Measurements from ENCODE around the gene CFHR5.

Gene CFHR5

DNA sequence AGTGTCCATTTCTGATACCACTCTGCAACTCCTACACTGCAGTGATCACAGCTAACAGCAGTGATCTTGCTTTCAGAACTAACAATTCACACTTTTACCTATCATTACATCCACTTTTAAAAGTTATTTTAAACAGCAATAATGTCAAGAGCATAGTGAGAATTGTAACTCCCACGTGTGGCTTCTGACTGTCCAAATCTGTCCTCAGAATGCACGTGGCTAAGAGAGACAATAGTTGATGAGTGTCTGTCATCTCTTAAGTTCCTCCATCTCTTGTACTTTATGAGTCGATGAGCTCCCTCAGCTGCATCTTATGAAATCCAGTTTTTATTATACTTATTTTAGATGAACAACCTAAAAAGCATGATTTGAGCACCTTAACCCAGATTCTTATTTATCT is 16.5 kb upstream of the CFHR5 start:
- H3F3A ChIP-seq (ENCODE audit: insufficient read depth, low read length): no peaks in the 10 kb centered on the region
- no peak overlapping the region for H3K27ac ChIP-seq (ENCODE audit: low read depth, low read length, poor library complexity, severe bottlenecking)
- H3K4me3 ChIP-seq (ENCODE audit: low read depth, low read length, poor library complexity, severe bottlenecking): no peak overlapping the region
- no peaks in the 10 kb centered on the region for H3K9me2 ChIP-seq (ENCODE audit: low read depth, low read length)
- no peaks in the 10 kb centered on the region for H3K9me3 ChIP-seq (ENCODE audit: low read length)
- no peak overlapping the region for H3K9ac ChIP-seq (ENCODE audit: low read length)
- no peak overlapping the region for H3K4me2 ChIP-seq (ENCODE audit: low read length)
- no peaks in the 10 kb centered on the region for H4K20me1 ChIP-seq (ENCODE audit: insufficient read depth, low read length)
- TF ChIP-seq EZH2 (IDR thresholded peaks at IDR 0.05; ENCODE audit: borderline replicate concordance, low read length): no peak
- TF ChIP-seq, protein P1, sequence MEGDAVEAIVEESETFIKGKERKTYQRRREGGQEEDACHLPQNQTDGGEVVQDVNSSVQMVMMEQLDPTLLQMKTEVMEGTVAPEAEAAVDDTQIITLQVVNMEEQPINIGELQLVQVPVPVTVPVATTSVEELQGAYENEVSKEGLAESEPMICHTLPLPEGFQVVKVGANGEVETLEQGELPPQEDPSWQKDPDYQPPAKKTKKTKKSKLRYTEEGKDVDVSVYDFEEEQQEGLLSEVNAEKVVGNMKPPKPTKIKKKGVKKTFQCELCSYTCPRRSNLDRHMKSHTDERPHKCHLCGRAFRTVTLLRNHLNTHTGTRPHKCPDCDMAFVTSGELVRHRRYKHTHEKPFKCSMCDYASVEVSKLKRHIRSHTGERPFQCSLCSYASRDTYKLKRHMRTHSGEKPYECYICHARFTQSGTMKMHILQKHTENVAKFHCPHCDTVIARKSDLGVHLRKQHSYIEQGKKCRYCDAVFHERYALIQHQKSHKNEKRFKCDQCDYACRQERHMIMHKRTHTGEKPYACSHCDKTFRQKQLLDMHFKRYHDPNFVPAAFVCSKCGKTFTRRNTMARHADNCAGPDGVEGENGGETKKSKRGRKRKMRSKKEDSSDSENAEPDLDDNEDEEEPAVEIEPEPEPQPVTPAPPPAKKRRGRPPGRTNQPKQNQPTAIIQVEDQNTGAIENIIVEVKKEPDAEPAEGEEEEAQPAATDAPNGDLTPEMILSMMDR (IDR thresholded peaks at IDR 0.05; ENCODE audit: low read length): no peak
- no peaks in the 10 kb centered on the region for H3K4me1 ChIP-seq (ENCODE audit: insufficient read depth, low read length, severe bottlenecking)
- no peaks in the 10 kb centered on the region for H3K27me3 ChIP-seq (ENCODE audit: insufficient read depth, low read length)
- H2AFZ ChIP-seq (ENCODE audit: low read length): no peak overlapping the region
- H3K36me3 ChIP-seq (ENCODE audit: insufficient read depth, low read length): no peaks in the 10 kb centered on the region
- H3K79me2 ChIP-seq (ENCODE audit: insufficient read depth, low read length): no peaks in the 10 kb centered on the region

DNA sequence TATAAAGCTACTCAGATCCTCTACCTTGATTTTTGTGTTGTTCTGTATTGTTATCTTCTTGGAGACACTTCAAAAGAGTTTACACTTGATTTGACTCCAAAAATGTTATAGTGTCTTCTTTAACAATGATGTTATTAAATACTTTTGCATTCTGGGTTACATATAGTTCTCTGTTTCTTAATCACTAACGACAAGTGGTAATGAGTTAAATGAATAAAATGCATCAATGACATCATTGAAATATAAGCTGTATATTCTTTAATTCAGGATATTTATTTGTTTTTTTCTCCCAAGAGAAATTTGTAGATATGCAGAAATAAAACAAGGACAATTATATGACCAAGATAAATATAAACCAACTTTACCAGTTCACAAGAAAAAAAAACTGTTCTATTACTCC is 7.2 kb upstream of the CFHR5 start:
- Histone ChIP-seq H3K27ac (ENCODE audit: low read depth, low read length, poor library complexity, severe bottlenecking) (no peak overlapping the region), H3K9ac (ENCODE audit: low read length) (no peak overlapping the region), H3K4me2 (ENCODE audit: low read length) (no peak overlapping the region), H3K36me3 (ENCODE audit: insufficient read depth, low read length) (no peaks in the 10 kb centered on the region), H2AFZ (ENCODE audit: low read length) (no peak overlapping the region), H3K27me3 (ENCODE audit: insufficient read depth, low read length) (no peaks in the 10 kb centered on the region), H3K79me2 (ENCODE audit: insufficient read depth, low read length) (no peaks in the 10 kb centered on the region), H3F3A (ENCODE audit: insufficient read depth, low read length) (no peaks in the 10 kb centered on the region), H3K4me1 (ENCODE audit: insufficient read depth, low read length, severe bottlenecking) (no peaks in the 10 kb centered on the region), H3K9me3 (ENCODE audit: low read length) (no peaks in the 10 kb centered on the region), H4K20me1 (ENCODE audit: insufficient read depth, low read length) (no peaks in the 10 kb centered on the region), H3K9me2 (ENCODE audit: low read depth, low read length) (no peaks in the 10 kb centered on the region), H3K4me3 (ENCODE audit: low read depth, low read length, poor library complexity, severe bottlenecking) (no peak overlapping the region)
- TF ChIP-seq, protein P1 (IDR thresholded peaks at IDR 0.05; ENCODE audit: low read length): no peak
- no peak for TF ChIP-seq EZH2 (IDR thresholded peaks at IDR 0.05; ENCODE audit: borderline replicate concordance, low read length)

DNA sequence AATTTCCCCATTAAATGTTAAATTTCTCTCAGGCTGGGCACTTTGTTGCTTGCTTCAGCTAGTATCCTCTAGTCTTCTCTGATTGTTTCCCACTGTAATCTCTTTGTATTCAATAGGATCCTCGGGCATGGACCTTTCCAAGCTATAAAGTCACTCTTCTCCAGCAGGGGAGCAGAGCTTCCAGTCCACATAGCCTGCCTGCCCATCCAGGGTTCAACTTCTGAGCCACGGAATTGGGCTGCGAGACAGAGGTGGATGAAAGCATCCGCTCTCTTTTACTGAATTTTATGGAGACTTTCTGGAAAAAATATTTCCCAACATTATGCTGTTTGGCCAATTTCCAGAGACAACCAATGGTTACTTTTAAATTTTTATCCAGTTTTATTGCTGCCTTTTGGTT is 1.1 kb upstream of the CFHR5 start:
- no peaks in the 10 kb centered on the region for H4K20me1 ChIP-seq (ENCODE audit: insufficient read depth, low read length)
- H3K4me2 ChIP-seq (ENCODE audit: low read length): no peak overlapping the region

More for the DNA sequence above, 1.1 kb upstream of the CFHR5 start:
- no peak overlapping the region for H3K27ac ChIP-seq (ENCODE audit: low read depth, low read length, poor library complexity, severe bottlenecking)
- no peaks in the 10 kb centered on the region for H3K79me2 ChIP-seq (ENCODE audit: insufficient read depth, low read length)
- H3K4me1 ChIP-seq (ENCODE audit: insufficient read depth, low read length, severe bottlenecking): no peaks in the 10 kb centered on the region
- H3K9me3 ChIP-seq (ENCODE audit: low read length): no peaks in the 10 kb centered on the region
- TF ChIP-seq EZH2 (IDR thresholded peaks at IDR 0.05; ENCODE audit: borderline replicate concordance, low read length): no peak
- TF ChIP-seq, protein P1 (IDR thresholded peaks at IDR 0.05; ENCODE audit: low read length): no peak
- no peaks in the 10 kb centered on the region for H3K36me3 ChIP-seq (ENCODE audit: insufficient read depth, low read length)
- no peak overlapping the region for H3K4me3 ChIP-seq (ENCODE audit: low read depth, low read length, poor library complexity, severe bottlenecking)
- no peaks in the 10 kb centered on the region for H3F3A ChIP-seq (ENCODE audit: insufficient read depth, low read length)
- no peaks in the 10 kb centered on the region for H3K9me2 ChIP-seq (ENCODE audit: low read depth, low read length)
- no peak overlapping the region for H3K9ac ChIP-seq (ENCODE audit: low read length)
- H3K27me3 ChIP-seq (ENCODE audit: insufficient read depth, low read length): no peaks in the 10 kb centered on the region
- H2AFZ ChIP-seq (ENCODE audit: low read length): no peak overlapping the region
